NCI-H345 treated with DMSO at 0.1 percent for 48 hours (cell line): ENCODE results near the gene IL17REL.

ENCODE experiments used
- DNase-seq: peaks from one replicate; lab custom pipeline; 2025; ENCODE audit not compliant: unreplicated experiment; lab: John Stamatoyannopoulos, UW

IL17REL gene

DNA sequence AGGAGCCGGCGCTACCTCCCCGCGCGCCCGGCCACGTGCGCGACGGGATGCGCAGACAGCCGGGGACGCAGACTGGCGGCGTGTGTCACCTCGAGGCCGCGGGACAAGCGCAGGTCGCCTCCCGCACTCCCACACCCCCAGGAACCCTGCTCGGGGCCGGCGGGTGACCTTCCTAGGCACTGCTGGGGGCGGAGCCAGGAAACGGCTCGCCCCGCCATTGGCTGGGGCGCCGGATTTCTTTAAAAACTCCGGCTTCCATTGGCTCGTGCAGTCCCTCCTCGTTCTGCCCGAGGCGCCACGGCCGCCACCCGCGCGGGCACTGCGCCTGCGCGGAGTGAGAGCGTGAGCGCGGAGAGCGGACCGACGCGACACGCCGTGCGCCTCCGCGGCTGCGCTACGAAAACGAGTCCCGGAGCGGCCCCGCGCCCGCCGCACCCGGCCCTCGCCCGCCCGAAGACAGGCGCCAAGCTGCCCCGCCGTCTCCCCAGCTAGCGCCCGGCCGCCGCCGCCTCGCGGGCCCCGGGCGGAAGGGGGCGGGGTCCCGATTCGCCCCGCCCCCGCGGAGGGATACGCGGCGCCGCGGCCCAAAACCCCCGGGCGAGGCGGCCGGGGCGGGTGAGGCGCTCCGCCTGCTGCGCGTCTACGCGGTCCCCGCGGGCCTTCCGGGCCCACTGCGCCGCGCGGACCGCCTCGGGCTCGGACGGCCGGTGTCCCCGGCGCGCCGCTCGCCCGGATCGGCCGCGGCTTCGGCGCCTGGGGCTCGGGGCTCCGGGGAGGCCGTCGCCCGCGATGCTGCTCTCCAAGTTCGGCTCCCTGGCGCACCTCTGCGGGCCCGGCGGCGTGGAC, 52.2 kb downstream of the IL17REL start, which contains the start of gene PIM3:
Gene PIM3 (plus strand): TSS at position 614 of the 846 bp plus-strand sequence. CDS start 176 bp downstream, at position 790.
- DNase-seq: peak; percentile 80

DNA sequence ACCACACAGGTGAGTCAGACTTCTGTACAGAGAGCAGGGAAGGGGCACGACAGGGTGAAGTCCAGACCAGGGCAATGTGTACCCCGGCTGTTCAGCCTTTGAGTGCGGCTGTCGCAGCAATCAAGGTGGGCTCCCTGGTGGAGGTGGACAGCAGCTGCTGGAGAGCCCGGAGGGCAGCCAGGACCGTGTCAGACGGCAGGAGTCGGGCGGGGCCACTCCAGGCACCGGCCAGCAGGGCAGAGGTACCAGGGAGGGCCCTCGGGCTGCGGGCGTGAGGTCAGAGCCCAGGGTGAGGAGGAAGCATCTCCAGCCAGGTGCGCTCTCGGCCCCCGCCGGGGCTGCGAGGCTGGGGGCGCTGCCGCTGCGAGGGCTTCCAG, 52.8 kb downstream of the IL17REL start:
- DNase-seq: no peak

DNA sequence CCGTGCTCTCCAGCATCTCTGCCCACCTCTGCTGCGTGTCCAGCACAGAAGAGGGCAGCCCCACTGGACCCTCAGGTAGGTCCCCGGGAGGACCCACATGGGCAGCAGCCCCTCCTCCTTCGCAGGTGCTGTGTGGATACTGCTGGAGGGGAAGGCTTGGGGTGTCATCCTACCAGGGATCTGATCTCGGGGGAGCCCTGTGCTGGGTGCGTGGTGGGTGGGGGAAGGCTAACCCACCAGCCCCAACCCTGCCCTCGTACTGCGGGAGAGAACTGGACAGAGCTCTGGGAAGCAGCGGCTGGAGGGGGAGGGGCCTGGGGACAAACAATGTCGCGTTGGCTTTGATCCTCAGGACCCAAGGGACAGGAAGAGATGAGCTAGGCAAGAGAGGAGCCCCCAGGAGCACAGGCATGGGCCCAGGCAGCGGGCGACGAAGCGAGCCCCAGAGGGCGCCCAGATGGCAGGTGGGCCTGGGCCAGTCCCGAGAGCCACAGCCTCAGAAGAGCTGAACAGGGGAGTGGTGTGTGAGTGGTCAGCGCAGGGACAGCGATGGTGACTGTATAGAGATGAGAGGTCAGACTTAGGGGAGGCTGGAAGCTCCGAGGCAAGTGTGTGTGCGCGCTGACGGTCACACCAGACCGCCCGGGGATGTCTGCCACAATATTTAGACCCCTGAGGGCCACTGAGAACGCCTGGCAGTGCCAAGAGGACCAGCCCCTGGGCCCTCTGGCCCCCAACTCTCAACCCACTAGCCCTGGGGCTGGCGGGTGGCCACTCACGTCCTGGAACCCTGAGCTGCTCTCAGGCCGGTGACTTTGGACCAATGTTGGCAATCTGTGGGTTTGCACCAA, 53.4 kb downstream of the IL17REL start:
- DNase-seq: no peak

DNA sequence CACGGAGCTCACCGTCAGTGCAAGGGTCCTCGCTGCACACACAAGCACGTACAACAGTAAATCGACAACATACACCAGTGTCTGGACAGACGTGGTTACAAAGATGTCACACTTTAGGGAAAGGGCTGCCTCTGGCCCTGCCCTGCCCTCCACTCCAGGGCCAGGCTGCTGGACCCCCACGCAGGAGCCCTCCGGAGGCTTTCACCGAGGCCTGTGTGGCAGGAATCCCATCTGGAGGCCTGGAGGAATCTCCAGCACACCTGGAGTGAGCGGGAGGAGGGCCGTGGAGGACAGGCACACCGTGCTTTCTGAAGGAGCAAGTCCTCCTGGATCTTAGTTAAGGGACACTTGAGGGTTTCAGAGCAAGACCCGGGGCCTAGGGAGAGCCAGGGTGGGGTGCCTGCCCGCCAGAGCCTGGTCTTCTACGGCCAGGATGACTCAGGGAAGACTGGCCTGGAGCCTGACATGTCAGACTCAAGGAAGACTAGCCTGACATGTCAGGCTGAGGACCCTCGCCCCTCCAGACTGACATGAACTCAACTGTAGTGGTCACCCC, 54.1 kb downstream of the IL17REL start:
- no peak for DNase-seq

DNA sequence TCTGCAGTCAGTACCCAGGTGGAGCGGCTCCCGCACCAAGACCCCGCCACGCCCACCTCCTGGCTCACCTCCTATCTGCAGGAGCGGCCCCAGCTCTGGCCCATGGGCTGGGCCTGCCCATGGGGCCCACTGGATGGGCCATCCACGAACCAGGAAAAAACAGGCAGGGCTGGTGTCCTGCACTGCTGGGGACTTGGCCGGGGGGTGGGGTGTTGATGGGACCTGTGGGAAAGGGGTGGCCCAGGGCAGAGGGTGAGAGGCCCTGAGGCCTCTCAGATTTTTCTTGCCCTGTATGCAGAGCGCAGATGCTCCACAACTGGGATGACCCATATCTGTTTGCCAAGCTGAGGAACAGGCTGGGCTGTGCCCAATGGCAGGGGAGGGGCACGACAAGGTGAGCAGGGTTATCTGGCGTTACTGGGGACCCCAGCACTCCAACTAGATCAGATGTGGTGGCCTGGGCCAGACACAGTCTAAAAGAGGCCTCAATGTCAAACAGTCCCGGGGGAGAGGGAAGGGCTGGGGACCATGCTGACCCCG, 54.7 kb downstream of the IL17REL start:
- DNase-seq: no peak

DNA sequence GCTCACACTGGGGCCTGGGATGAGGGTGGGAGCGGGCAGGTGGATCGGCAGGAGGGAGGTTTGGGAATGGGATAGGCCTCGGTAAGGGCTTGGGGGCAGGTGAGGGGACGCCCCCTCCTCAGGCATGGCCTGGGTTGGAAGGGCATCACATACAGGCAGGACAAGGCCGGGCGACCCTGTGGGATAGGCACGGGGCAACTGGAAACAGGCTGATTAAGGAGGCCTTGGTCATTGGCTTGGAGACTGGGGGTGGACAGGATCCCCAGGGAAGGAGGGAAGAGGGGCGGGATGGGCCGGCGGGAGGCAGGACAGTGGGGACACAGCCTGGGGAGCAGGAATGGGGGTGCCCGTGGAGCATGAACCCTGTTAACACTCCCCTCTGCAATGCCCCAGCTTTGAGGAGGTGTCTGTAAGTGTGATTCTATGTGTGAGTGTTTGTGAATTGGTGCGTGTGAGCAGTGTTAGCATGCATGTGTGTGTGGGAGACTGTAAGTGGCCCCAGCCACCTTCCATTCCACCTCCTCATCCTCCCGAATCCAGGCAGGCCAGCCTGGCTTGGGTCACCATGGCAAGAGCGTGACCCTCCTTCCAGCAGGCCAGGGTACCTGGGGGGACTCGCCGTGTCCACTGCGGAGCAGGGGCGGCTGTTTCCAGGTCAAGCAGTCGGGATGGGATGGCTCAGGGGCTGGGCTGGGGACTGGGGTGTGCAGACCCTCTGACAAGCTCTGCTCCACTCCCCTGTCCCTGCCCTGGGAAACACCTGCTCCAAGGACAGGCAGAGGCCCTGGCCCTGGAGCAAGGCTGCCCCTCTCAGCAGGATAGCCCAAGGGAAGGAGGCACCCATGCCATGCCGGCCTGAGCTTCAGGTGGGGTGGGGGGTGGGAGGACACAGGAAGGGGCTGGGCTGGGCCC, 55.4 kb downstream of the IL17REL start:
- no peak for DNase-seq

DNA sequence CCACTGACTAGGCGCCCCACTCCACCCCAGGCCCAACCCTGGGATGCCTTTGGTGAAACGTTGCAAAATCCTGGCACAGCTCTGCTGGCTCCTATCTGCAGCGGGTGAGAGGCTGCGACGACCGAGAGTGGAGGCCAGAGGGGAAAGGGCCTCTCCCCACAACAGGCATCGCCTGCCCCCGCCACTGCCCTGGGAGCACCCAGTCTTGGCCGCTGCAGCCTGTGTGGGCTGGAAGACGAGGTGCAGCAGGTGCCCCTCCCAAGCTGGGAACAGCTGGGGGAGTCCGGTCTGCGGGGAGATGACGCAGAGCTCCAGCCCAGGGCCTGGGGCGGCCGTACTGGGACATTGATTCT, 56.2 kb downstream of the IL17REL start:
- no peak for DNase-seq

DNA sequence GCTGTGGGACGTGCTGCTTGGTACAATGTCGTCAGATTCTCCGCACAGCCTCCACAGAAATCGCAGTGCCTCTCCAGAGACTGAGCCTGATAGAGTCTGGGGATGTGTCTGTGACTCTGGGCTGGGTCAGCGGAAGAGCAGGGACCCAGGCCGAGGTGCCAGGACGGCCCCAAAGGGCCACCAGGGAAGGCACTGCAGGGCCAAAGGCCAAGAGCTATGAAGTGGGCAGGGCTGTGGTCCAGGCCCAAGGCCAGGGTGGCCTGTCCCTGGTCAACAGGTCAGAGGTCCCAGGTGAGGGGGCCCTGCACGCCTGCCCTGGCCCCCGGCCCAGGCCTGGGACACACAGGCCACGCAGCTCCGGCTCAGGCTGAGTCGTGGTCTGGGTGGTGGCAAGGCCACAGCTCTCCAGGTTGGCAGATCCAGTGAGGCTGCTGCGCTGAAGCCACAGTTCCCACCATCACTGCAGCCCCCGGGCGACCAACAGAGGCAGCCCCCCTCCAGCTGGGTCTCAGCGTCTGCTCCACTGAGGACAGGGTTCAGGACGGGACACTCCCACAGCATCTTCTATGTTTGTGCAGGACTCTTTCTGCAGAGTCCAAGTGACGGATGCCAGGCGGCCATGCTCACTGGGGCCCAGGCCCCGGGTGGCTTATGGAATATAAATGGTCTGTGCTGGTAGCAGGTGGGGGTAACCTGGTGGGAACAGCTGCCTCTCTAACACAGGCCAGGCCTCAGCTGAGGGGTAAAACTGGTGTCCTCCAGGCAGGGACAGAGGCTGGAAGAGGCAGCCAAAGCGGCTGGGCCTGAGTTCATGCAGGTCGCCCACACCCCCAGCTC, 56.8 kb downstream of the IL17REL start:
- DNase-seq: no peak

DNA sequence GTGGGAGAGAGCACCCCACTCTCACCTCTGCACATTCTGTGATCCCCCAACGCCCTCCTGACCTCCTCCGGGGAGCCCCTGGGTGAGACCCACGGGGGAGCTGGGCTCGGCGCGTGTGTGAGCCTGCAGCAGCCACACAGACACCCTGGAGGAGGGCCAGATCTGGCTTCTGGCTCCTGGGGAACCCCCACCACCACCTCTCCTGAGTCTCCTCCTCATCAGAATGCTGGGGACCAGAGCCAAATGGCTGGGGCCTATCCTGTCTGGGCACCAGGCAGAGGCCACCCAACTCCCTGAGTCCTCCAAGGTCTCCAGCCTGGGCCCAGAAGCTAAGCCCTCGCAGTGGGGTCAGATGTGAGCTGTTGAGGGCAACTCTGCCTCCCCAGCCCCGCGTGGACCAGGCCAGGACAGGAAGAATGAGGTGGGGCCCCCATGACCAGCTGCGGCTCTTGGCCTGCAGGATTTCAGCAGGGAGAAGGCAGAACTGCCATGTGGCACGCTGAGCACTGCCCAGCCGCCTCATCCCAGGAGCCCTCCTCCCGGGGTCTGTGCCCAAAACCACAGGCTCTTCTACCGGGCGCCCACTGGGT, 57.5 kb downstream of the IL17REL start:
- DNase-seq: no peak

DNA sequence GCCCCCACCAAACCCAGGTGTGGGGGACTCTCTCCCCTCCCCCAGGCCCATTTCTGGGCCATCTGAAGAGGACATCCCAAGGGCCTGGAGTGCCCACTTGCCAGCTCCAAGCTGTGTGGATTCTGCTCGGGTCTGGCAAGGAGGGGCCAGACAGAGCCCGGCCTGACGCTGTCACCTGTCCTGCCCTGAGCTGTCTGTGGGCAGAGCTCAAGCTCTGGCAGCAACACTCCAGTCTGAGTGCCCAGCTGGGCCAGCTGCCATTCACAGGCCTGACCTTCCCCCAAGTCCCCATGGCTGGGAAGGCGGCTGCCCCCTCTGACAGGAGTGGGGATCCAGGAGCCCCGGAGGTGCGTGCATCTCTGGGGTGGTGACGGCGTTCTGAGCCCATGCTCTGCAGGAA, 58.2 kb downstream of the IL17REL start:
- DNase-seq: no peak

DNA sequence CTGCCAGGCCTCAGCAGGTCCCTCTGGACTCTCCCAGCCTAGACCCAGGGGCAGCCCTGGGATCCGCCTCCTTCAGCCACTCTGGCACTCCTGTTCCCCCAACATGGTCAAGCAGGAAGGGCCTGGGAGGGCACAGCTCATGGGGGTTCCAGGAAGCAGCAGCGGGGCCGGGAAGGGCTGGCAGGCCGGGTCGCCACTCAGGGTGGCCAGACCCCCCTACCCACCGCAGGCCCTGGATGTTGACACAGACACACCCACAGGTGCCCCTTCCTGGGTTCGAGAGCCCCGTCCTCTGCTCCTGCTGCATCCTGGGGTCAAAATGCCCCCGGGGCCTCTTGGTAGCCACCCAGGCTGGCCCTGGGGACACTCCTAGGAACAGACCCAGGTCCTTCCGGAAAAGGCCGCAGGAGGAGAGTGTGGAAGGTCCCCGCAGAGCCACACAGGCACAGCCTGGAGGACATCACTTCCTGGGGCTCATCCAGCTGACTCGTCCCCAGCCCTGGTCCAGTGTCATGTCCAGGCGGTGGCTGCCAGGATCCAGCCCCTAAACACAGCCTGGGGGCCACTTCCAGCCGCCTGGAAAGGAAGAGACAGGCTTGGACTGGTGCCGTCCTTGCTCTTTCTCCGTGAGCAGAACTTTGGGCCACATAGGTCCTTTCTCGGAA, 58.8 kb downstream of the IL17REL start:
- DNase-seq: no peak

DNA sequence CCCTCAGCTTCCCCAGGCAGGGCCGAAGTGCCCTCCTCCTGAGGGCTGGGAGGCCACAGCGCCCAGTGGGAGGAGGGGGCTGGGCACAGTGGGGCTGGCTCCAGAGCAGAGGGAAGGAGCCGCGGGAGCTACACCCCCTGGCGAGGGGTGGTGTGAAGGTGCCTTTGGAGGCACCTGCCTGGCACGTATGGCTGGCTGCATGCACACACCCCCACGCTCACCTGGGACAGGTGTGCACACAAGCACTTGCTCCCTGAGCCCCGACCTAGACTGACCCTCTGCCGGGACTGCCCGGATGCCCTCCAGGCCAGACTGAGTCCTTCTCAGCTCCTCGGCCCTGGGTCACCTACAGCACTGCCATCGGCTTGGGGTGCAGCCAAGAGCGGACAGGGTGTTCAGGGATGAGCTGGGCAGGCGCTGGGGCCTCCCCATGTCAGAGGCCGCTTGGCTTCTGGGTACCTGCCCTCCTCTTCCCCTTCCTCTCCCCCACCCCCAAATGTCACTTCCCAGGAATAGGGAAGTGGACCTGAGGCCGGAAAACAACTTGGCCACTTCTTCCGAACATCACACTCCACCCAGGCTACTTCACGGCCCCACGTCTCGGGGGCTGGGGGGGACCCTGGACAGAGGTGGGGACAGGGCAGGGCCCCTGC, 59.4 kb downstream of the IL17REL start:
- DNase-seq: no peak

DNA sequence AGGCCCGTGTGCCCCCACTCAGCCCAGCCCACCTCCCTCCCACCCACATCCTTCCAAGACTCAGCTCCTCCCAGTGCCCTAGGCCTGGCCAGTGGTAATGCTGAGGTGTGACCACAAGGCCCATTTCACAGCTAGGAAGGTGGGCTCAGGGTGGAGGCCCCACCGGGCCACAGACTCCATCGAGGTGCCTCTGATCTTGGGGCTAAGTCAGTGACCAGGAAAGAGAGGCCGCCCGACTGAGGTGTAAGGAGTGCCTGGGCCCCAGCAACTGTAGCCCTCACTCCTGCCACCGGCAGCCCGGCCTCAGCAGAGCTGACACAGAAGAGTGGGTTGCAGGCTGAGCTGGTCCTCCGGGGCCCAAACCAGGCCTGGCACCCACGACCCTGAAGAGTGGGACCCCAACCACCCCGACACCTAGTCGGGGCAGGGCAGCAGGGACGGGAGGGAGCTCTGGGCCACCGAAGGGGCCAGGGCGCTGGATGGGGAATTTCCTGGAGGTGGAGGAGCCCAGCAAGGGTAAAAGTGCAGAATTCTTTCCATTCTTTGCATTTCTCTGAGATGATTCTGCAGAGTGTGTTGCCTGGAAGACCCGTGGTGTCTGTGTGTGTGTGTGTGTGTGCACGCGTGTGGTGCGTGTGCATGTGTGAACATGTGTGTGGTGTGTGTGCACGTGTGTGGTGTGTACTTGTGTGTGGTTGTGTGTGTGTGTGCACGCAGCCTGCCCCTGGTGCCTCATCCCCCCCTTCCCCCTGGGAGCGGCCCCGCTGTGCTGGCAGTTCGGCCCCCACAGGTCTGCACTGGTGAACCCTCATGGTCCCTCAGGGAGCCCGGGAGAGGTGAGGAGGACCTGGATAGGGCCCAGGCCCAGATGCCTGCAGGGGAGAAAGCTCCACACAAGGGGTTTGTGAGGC, 60.3 kb downstream of the IL17REL start:
- DNase-seq: no peak

DNA sequence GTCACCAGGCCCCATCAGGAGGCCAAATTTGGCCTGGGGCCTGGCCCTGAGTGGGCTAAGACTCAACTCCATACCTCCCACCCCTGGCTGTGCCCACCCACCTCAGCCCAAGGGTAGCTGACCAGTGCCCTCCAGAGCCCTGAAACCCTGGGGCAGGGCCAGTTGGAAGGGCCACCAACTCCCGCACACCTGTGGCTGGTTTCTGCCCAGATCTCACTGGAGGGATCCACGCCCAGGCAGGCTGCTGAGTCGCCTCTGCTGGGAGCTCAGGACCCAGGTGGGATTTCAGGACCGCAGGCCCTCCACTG, 60.9 kb downstream of the IL17REL start:
- DNase-seq: no peak

DNA sequence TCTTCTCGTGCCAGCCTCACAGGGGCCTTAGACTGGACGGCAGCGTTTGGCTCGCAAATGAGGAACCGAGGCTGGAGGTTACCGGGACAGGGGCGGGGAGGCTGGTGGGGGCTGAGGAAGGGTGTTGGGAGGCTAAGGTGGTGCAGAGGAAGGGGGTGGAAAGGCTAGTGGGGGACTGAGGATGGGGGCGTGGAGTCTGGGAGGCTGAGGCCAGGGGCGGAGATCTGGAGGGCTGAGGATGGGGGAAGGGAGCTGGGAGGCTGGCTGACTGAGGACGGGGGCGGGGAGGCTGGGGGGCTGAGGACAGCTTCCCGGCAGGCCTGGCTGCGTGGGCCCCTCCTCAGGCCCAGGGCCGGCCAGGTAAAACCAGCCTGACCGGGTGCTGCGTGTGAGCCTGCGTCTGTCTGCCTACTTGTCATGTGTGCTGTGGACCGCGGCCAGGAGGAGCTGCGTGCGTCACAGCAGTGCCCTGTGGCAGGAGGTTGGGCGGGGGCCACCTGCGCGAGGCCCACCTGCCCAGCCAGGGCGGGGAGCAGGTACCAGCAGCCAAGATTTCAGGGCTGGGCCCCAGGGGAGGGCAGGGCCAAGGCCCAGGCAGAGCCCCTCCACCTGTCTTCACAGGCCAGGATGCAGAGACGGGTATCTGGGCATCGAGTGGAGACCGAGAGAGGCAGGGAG, 61.4 kb downstream of the IL17REL start:
- no peak for DNase-seq

DNA sequence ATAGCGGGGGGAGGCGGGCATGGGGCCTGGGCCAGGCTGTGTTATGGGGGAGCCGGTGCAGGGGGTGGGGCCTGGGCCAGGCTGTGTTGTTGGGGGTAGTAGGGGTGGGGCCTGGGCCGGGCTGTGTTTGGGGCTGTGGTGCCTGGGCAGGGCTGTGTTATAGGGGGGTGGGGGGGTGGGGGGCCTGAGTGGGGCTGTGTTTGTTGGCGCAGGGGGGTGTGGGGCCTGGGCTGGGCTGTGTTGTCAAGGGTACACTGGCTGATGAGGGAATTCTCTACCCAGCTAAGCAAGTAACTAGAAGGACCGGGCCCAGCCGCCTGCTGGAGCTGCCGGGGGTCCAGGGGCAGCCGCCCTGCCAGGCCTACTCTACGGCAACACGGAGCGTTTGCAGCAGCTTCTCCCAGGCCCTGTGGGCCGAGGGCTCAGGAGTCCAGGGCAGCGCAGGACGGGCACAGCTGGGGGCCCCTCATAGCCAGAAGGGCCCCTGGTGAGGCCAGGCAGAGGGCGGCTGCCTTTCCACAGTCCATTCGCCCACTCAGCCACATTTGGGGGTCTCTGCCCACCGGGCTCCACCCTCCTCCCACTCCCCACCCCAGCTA, 62.1 kb downstream of the IL17REL start:
- DNase-seq: no peak

DNA sequence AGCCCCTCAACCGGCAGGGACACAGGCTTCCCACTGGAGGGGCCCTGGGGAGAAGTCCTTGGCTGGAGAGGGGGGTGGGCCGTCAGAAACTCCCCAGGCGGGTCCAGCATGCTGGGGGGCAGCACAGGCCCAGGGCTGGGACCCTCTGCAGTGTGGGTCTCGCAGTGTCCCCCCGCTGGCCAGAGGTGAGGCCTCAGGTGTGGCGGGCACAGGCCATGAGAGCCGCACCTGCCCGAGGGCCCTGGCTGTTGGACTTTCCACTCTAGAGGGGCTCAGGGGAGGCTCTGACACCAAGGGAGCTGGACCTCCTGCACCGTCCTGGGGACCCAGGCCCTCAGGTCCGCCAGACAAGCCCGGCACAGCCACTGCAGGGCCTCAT, 62.7 kb downstream of the IL17REL start:
- DNase-seq: no peak
